Ishikawa (cell line): ENCODE data around the gene NANOS3.

Experiments used
- RAD21 ChIP-seq: IDR thresholded peaks from 2 replicates; pipeline ENCODE4 v1.6.1; 2012; ENCODE audit warnings: low read depth
- TAF1 ChIP-seq: IDR thresholded peaks from 2 replicates; pipeline ENCODE4 v1.6.1; 2012; ENCODE audit warnings: low read depth, mild to moderate bottlenecking
- TCF12 ChIP-seq: IDR thresholded peaks from 2 replicates; pipeline ENCODE4 v1.6.1; 2012; ENCODE audit warnings: low read depth

GRCh38 chr19:13887018-13887436 lies 10.1 kb downstream of the NANOS3 start:
- TF ChIP-seq TAF1 (no peak), TCF12 (no peak), RAD21 (no peak)
